Breast epithelium (tissue), 4 donors: ENCODE results near the gene IMPA2. TPM values are rescaled to one million over a fixed set of nuclear protein-coding genes. Genes with fewer than 3 reads are reported as not detected.

ENCODE experiments used
- DNase-seq, 2 donors: peaks; one replicate each; pipeline ENCODE4 v3.0.0-alpha.2; 2019; ENCODE audit warnings: low spot score in 2 of 2
- H3K27ac ChIP-seq, 2 donors: fragments of 200-600 bp; sonication (generic) in 1 of 2; one replicate each; pipeline ENCODE4 v1.5.1; 2016 to 2019; ENCODE audit warnings: mild to moderate bottlenecking in 1 of 2
- H3K27me3 ChIP-seq, 2 donors: fragments of 200-600 bp; sonication (generic) in 1 of 2; one replicate each; pipeline versions ENCODE4 v1.5.1 to v1.6.0; 2017 to 2019; ENCODE audit warnings: control low read depth in 1 of 2, mild to moderate bottlenecking in 1 of 2
- H3K36me3 ChIP-seq: fragments of 200-600 bp; one replicate; pipeline ENCODE4 v1.5.1; 2019
- H3K4me1 ChIP-seq, 2 donors: fragments of 200-600 bp; sonication (generic); one replicate each; pipeline ENCODE4 v1.5.1; 2016 to 2019; ENCODE audit warnings: control low read depth in 1 of 2
- H3K4me3 ChIP-seq, 3 donors: fragments of 200-600 bp; sonication (generic); 1 replicate in 2 of 3; 2 replicates in 1 of 3; pipeline ENCODE4 v1.5.1; 2016 to 2019; ENCODE audit warnings: mild to moderate bottlenecking in 3 of 3, moderate library complexity in 2 of 3
- H3K9me3 ChIP-seq, 2 donors: fragments of 200-600 bp; sonication (generic) in 1 of 2; one replicate each; pipeline ENCODE4 v1.5.1; 2016 to 2019; ENCODE audit warnings: control low read depth in 1 of 2
- POLR2A ChIP-seq: fragments of 450-650 bp; IDR thresholded peaks from one replicate; pipeline ENCODE4 v1.6.1; 2016; ENCODE audit warnings: antibody characterized with exemption, mild to moderate bottlenecking, moderate library complexity
- POLR2AphosphoS5 ChIP-seq, 3 donors: sonication (generic); formaldehyde crosslinking; IDR thresholded peaks; one replicate each; pipeline ENCODE4 v1.6.1; 2017; ENCODE audit warnings: antibody characterized with exemption in 3 of 3
- intact Hi-C: fragments of 100-400 bp; cut with DNase I; formaldehyde crosslinking; loops from one replicate; pipeline ENCODE4 v1.15.1; 2023; ENCODE audit warnings: low total_unique reads
- total RNA-seq, 3 donors: library from RNA; depleted of rRNA; stranded (reverse); fragments of >200 nt; gene quantifications; one replicate each; pipeline ENCODE4 v1.1.0, GENCODE V29; 2016
- TF ChIP-seq, protein P1 (sequence below), 3 donors: fragments of 450-650 bp; IDR thresholded peaks; one replicate each; pipeline ENCODE4 v1.5.1; 2016 to 2017; ENCODE audit warnings: antibody characterized with exemption in 3 of 3, mild to moderate bottlenecking in 3 of 3, moderate library complexity in 3 of 3

Gene IMPA2
- total RNA-seq, 3 donors from 2014 or later = 25.2 to 26.5 (median 26.2) TPM

DNA sequence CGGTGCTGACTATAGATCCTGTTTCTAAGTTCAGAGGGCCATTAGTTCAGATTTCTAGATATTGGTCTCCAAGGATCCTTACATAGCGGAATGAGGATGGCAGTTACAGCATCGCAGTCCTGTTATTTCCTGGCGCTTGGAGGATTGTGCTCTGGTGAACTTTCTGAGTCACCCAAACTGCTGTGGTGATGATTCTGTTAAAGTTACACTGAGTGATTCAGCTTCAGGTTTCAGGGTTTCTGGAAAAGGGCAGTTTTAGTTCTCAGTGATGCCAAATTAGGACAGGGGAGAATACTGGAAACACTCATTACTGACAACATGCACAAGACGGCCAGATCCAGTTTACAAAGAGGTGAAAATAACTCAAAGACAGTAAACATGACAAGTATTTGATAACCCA lies 60.3 kb downstream of the IMPA2 start:
- Histone ChIP-seq H3K27me3 (no peaks in the 10 kb centered on the region), H3K36me3 (no peaks in the 10 kb centered on the region), H3K4me1 (no peaks in the 10 kb centered on the region), H3K27ac (no peak overlapping the region), H3K9me3 (no peaks in the 10 kb centered on the region), H3K4me3 (no peak overlapping the region)
- DNase-seq = no peak
- intact Hi-C loops = no loop called here
- TF ChIP-seq POLR2AphosphoS5 (IDR thresholded peaks at IDR 0.05) = no peak
- TF ChIP-seq, protein P1, sequence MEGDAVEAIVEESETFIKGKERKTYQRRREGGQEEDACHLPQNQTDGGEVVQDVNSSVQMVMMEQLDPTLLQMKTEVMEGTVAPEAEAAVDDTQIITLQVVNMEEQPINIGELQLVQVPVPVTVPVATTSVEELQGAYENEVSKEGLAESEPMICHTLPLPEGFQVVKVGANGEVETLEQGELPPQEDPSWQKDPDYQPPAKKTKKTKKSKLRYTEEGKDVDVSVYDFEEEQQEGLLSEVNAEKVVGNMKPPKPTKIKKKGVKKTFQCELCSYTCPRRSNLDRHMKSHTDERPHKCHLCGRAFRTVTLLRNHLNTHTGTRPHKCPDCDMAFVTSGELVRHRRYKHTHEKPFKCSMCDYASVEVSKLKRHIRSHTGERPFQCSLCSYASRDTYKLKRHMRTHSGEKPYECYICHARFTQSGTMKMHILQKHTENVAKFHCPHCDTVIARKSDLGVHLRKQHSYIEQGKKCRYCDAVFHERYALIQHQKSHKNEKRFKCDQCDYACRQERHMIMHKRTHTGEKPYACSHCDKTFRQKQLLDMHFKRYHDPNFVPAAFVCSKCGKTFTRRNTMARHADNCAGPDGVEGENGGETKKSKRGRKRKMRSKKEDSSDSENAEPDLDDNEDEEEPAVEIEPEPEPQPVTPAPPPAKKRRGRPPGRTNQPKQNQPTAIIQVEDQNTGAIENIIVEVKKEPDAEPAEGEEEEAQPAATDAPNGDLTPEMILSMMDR (IDR thresholded peaks at IDR 0.05) = no peak
- no peak for TF ChIP-seq POLR2A

DNA sequence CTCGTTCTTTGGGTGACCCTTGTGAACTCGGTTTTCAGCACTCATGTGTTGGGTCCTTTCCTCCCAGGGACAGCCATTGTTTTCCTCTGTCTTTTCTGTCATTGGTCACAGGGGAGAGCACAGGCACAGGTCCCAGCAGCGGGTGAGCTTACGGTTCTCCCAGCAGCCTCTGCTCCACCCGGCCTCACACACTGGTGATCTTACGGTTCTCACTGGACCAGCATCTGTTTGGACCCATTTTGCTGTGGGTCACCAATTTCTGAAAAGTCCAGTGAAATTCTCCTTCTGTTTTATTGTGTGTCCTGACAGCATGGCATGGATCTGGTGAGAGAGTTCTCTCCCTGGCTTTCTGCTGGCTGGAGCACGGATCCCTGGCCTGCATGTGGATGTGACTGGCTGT lies 62.5 kb downstream of the IMPA2 start:
- DNase-seq = no peak
- Histone ChIP-seq H3K27ac (no peak overlapping the region), H3K4me1 (no peaks in the 10 kb centered on the region), H3K36me3 (no peaks in the 10 kb centered on the region), H3K27me3 (no peaks in the 10 kb centered on the region), H3K9me3 (no peaks in the 10 kb centered on the region), H3K4me3 (no peak overlapping the region)
- TF ChIP-seq, protein P1 (IDR thresholded peaks at IDR 0.05) = no peak
- no peak for TF ChIP-seq POLR2A
- no peak for TF ChIP-seq POLR2AphosphoS5 (IDR thresholded peaks at IDR 0.05)
- intact Hi-C loops = no loop called here

DNA sequence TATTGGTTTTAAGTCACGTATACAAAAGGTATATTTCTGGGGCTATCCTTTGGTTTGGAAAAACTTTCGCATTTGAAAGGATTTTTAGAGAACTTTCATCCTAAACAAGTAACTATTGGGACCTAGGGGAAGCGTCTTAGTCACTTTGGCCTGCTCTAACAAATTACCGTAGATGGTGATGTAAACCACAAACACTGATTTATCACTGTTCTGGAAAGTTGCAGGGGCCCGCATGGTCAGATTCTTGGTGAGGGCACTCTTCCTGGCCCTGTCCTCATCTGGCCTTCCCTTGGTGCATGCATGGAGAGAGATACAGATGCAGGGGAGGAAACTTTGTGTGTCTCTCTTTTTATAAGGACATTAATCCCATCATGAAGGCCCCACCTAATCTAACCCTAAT lies 63.3 kb downstream of the IMPA2 start:
- no peak for TF ChIP-seq POLR2A
- TF ChIP-seq, protein P1 (IDR thresholded peaks at IDR 0.05) = no peak
- TF ChIP-seq POLR2AphosphoS5 (IDR thresholded peaks at IDR 0.05) = no peak
- intact Hi-C loops = no loop called here
- no peak for DNase-seq
- Histone ChIP-seq H3K27me3 (no peaks in the 10 kb centered on the region), H3K4me1 (no peaks in the 10 kb centered on the region), H3K36me3 (no peaks in the 10 kb centered on the region), H3K4me3 (no peak overlapping the region), H3K27ac (no peak overlapping the region), H3K9me3 (no peaks in the 10 kb centered on the region)

DNA sequence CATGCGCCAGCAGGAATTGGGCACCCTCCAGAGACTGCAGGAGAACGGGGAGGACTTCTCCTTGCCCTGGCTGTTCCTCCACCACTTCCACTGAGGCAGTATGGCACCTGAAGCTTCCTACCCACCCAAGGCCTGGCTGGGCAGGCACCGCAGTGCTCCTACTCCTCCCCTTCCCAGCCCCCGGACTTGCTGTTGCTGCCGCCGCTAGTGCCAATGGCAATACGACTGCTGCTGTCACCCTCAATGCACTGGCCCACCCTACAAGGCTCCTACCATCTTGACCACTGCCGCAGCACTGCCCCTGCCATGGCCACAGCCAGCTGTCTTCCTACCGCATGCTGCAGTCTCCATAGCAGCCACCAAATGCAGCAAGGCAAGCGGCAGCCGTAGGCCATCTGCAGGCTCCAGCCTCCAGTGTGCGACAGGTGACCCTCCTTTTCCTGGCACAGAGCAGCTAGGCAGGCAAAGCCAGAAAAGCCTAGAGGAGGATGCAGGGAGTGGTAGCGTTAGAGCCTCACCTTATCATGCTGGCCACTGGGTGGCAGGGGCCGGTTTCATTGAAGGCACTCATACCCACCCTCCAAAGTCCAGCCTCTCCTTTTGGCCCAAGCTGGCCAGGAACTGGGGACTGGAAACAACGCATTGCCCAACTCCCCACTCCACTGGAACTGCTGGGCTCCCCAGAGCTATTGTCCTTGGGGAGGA lies 64.9 kb downstream of the IMPA2 start:
- no peak overlapping the region for H3K4me3 ChIP-seq
- intact Hi-C loops = no loop called here
- TF ChIP-seq, protein P1 (IDR thresholded peaks at IDR 0.05) = no peak
- TF ChIP-seq POLR2AphosphoS5 (IDR thresholded peaks at IDR 0.05) = no peak
- TF ChIP-seq POLR2A = no peak
- H3K27me3 ChIP-seq = no peaks in the 10 kb centered on the region
- no peaks in the 10 kb centered on the region for H3K36me3 ChIP-seq
- H3K27ac ChIP-seq = no peak overlapping the region
- DNase-seq = no peak
- no peaks in the 10 kb centered on the region for H3K9me3 ChIP-seq
- no peaks in the 10 kb centered on the region for H3K4me1 ChIP-seq

DNA sequence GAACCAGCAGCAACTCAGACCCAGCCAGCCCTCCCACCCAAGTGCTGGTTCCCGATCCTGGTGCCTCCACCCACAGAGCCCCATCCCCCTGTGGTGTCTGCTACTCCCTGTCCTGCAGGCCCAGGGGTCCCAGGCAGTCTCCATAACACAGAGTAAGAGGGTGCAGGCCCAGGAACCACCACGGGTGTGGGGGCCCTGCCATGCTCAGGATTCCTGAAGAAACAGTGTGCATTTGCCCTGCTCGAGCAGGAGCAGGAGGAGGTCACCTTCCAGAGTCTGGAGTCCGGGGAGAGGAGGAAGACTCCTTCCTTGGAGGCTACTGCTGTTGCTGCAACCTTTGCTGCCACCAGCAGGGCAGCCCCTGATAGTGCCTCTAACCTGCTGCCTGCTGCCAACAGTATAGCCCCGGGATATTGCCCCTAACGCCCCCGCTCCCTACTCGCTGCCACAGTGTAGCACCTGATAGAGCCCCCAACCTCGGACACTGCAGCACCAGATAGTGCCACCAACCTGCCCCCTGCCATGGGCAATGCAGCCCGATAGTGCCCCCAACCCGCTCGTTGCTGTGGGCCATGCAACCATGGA lies 65.5 kb downstream of the IMPA2 start:
- no peaks in the 10 kb centered on the region for H3K27me3 ChIP-seq
- H3K4me1 ChIP-seq = no peaks in the 10 kb centered on the region
- H3K27ac ChIP-seq = no peak overlapping the region
- intact Hi-C loops = no loop called here
- DNase-seq = no peak
- H3K4me3 ChIP-seq = no peak overlapping the region
- no peaks in the 10 kb centered on the region for H3K36me3 ChIP-seq
- TF ChIP-seq POLR2A = no peak
- no peak for TF ChIP-seq POLR2AphosphoS5 (IDR thresholded peaks at IDR 0.05)
- TF ChIP-seq, protein P1 (IDR thresholded peaks at IDR 0.05) = no peak
- H3K9me3 ChIP-seq = no peaks in the 10 kb centered on the region
